GM21526 (cell line): Measurements from ENCODE around the gene ZNF91.
"Not testable (repeated sequence)": the region's sequence is repeated elsewhere in the genome, so short reads cannot be mapped to it uniquely, and the experiment has no call there.

Source experiments
- ATAC-seq: cut with Tn5 transposase; IDR thresholded peaks from one replicate; pipeline ENCODE4 v1.9.1; 2021; ENCODE audit warnings: moderate library complexity; ENCODE audit not compliant: unreplicated experiment, low FRiP score

ZNF91 gene

GRCh38 chr19:23399443-23399842 is 4.2 kb upstream of the ZNF91 start:
- ATAC-seq: no peak

DNA sequence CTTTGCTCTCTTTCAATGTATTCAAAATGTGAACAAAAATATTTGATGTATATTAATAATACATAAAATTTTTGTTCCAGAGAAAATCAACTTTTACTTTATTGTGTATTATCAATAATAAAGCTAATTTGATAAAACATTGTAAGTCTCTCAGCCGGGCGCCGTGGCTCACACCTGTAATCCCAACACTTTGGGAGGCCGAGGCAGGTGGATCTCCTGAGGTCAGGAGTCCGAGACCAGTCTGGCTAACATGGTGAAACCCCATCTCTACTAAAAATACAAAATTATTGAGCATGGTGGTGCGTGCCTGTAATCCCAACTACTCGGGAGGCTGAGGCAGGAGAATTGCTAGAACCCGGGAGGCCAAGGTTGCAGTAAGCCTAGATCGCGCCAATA is 449 bp upstream of the ZNF91 start:
- not testable (repeated sequence) for ATAC-seq

- no peak for ATAC-seq
Observed at GRCh38 chr19:23394511-23394910, 760 bp downstream of the ZNF91 start.

GRCh38 chr19:23393121-23393520 is 2.1 kb downstream of the ZNF91 start:
- ATAC-seq: no peak

- no peak for ATAC-seq
Observed at GRCh38 chr19:23391236-23391635, 4.0 kb downstream of the ZNF91 start.

- ATAC-seq: no peak
Observed at GRCh38 chr19:23385404-23385803, 9.9 kb downstream of the ZNF91 start.

DNA sequence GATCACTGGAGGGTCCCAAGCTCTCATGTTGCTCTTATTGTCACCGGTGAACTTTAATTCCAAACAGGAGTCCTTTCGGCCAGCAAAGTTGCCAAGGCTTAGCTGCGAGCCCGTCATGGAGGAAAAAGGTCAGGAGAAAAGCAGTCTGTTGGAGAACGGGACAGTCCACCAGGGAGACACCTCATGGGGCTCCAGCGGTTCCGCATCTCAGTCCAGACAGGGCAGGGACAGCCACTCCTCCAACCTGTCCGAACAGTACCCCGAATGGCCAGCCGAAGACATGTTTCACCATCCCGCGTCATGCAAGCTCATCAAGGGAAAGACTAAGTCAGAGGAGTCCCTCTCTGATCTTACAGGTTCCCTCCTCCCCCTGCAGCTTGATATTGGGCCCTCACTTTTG is 10.4 kb downstream of the ZNF91 start:
- no peak for ATAC-seq

DNA sequence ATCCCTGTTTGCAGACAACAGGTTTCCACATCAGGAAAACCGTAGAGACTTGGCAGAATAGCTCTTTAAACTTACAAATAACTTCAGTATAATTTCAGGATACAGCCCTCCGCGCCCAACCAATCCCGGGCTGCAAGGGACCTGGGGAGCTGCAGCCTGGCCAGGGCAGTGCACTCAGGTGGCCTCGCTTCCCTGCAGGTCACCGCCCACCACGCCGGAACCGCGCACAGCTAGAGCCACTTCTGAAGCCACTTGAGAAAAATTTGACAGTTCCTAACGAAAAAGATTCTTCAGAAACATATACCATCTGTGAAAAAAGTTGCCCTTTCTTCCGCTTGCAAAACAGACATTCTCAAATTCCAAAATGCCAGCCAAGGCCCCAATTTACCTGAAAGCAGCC is 11.1 kb downstream of the ZNF91 start:
- no peak for ATAC-seq

DNA sequence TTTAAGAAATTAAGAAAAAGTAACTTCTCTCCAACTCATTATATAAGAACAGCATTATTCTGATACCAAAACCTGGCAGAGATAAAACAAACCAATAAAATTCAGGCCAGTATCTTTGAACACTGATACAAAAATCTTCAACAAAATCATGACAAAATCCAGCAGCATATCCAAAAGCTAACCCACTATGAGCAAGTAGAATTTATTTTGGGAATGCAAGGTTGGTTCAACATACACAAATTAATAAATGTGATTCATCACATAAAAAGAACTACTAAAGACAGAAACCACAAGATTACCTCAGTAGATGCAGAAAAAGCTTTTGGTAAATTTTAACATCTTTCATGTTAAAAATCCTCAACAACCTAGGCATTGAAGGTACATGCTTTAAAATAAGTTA is 12.3 kb downstream of the ZNF91 start:
- no peak for ATAC-seq

- no peak for ATAC-seq
Observed at GRCh38 chr19:23381114-23381513, 14.2 kb downstream of the ZNF91 start.

- not testable (repeated sequence) for ATAC-seq
Observed at GRCh38 chr19:23379671-23380070, 15.6 kb downstream of the ZNF91 start.

- ATAC-seq: no peak
Observed at GRCh38 chr19:23378948-23379347, 16.3 kb downstream of the ZNF91 start.

DNA sequence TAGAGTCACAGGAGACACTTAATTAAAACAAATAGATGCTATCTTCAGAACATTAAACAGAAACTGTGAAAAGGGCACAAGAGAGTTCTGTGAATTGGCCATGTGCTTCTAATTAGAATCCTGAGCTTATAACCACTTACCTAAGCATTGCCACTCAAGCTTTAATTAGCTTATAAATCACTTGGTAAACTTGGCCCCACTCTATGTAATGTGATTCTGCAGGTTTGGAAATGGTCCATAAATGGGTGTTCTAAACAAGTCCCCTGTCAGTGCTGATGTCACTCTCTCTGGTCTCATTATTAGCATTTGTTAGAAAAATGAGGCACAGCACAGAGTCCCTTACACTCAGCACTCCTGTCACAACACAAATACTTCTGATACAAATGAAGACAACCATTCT is 18.0 kb downstream of the ZNF91 start:
- no peak for ATAC-seq

DNA sequence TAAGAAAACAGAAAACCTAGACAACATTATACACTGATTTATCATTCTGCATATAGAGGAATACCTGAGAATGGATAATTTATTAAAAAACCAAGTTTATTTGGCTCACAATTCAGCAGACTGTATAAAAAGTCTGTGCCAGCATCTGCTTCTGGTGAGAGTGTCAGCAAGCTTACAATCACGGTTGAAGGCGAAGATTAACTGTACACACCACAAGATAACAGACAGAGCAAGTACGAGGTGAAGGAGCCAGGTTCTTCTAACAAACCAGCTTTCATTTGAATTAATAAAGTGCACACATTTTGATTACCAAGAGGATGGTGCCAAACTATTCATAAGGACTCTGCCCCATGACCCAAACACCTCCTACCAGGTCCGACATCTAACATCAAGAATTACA is 28.8 kb downstream of the ZNF91 start:
- no peak for ATAC-seq

DNA sequence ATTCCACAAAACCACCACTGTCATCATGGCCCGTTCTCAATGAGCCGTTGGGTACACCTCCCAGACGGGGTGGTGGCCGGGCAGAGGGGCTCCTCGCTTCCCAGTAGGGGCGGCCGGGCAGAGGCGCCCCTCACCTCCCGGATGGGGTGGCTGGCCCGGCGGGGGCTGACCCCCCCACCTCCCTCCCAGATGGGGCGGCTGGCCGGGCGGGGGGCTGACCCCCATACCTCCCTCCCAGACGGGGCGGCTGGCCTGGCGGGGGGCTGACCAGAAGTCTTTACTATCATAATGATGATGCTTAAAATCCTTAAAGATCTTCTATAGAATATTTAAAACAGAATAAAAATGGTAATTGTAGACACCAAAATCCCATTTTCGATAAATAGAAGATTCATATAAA is 29.2 kb downstream of the ZNF91 start:
- ATAC-seq: not testable (repeated sequence)

DNA sequence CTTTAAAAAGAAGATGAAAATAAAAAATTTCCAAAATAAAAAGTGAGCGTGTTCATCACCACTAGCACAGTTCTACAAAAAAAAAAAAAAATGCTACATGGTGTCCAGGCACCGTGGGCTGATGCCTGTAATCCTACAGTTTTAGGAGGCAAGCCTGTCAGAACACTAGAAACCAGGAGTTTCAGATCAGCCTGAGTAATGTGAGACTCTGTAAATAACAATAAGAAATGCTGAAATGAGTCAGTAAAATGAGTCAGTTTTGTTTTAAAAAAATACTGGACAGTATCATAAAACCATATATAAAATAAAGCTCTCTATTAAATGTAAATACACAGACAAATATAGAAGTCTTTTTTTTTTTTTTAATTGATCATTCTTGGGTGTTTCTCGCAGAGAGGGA is 30.0 kb downstream of the ZNF91 start:
- no peak for ATAC-seq

GRCh38 chr19:23361843-23362242 is 33.4 kb downstream of the ZNF91 start:
- ATAC-seq: not testable (repeated sequence)

DNA sequence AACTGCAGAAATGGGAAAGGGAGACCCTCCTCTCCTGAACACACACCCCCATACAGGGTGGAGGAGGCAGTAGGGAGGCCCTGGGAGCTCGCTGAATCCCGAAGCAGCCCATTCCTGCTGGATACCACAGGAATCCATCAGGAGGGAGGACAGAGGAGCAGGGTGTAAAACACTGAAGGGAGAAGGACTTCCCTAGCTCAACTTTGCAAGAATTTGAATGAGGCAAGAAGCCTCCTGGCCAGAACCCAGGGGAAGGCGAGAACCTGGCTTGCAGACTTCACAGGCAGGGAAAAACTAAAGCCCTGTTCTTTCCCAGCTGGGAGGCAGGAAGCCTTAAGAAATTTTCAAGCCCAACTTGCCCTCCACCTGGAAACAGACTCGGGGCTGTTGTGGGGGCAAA is 43.5 kb downstream of the ZNF91 start:
- no peak for ATAC-seq

GRCh38 chr19:23346696-23347095 is 48.6 kb downstream of the ZNF91 start:
- ATAC-seq: no peak

DNA sequence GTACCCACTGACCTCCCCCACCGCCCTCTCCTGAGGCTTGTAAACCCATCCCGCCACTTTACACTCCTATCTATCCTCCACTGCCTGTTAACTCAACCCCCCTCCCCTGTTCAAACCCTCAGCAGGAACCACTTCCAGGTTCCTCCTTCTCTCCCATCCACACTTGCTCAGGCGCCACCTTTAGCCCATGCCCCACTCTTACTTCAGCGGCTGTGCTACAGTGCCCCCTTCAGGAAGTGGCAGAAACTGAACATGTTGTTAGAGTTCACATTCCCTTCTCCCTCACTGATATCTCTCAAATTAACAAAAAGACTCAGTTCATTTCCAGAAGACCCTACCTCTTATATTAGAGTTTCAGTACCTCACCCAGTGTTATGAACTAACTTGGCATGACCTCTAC is 49.4 kb downstream of the ZNF91 start:
- ATAC-seq: no peak

- no peak for ATAC-seq
Observed at GRCh38 chr19:23343434-23344010, 51.7 kb downstream of the ZNF91 start.

DNA sequence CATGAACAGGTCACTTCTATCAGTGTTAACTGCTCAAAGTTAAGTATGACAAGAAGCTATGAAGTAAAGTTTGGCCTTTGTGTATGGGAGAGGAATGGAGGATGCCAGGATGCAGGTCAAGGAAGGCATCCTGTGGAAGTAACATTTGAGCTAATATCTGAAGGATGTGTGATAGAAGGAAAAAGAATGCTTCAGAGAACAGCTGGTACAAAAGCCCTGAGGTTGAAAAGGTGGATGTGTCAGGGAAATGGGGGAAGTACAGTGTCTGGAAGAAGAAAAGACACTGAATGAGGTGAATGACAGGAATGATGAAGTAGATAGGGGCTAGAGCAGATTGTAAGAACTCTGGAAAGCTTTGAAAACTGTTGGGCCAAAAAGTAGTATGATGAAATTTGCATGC is 67.1 kb downstream of the ZNF91 start:
- no peak for ATAC-seq

- ATAC-seq: no peak
Observed at GRCh38 chr19:23321953-23322549, 73.2 kb downstream of the ZNF91 start.
